ENCODE results near the gene PAK1IP1. TPM values are rescaled to one million over a fixed set of nuclear protein-coding genes. Genes with fewer than 3 reads are reported as not detected.

The PAK1IP1 gene
- total RNA-seq, 1 donor from 2014 or later: 12.2 TPM

DNA sequence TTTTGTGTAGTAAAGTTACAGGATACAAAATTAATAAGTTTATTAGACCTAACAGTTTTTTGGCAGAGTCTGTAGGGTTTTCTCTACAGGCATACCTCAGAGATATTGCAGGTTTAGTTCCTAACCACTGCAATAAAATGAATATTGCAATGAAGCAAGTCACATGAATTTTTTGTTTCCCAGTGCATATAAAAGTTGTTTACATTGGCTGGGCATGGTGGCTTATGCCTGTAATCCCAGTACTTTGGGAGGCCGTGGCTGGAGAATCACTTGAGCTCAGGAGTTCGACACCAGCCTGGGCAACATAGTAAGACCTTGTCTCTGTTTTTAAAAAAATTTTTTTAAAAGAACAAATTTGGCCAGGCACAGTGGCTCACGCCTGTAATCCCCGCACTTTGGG lies 16.3 kb upstream of the PAK1IP1 start:
- Mint-ChIP-seq H3K4me1 (ENCODE audit: unreplicated experiment) (no peaks in the 10 kb centered on the region), H3K27ac (ENCODE audit: unreplicated experiment) (no peak overlapping the region), H3K27me3 (ENCODE audit: unreplicated experiment) (peaks cover 19% of the 10 kb centered on the region), H3K4me3 (ENCODE audit: unreplicated experiment) (no peak overlapping the region), H3K36me3 (ENCODE audit: unreplicated experiment) (no peaks in the 10 kb centered on the region), H3K9me3 (ENCODE audit: unreplicated experiment) (no peaks in the 10 kb centered on the region)
- no peak for TF ChIP-seq CTCF (IDR thresholded peaks at IDR 0.05)
- no peak for DNase-seq (ENCODE audit: extremely low spot score, unreplicated experiment)

DNA sequence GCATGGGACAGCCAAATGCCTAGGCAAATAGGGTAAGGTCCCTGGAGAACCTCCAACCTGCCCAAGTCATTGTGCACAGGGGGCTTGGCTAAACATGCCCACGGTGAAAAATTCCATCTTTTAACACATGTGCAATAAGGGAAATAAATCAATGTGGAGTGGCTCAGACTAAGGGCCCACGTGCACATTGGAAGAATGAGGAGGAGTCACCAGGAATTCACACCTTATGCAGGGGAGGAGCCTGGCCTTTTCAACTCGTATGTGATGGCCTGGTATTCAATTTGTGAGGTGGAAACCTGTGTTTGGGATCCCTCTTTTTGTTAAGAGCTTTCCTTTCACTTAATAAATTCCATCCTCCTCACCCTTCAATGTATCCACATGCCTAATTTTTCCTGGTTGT lies 13.0 kb upstream of the PAK1IP1 start:
- Mint-ChIP-seq H3K4me1 (ENCODE audit: unreplicated experiment) (no peaks in the 10 kb centered on the region), H3K27me3 (ENCODE audit: unreplicated experiment) (peaks cover 37% of the 10 kb centered on the region), H3K9me3 (ENCODE audit: unreplicated experiment) (no peaks in the 10 kb centered on the region), H3K27ac (ENCODE audit: unreplicated experiment) (no peak overlapping the region), H3K36me3 (ENCODE audit: unreplicated experiment) (no peaks in the 10 kb centered on the region), H3K4me3 (ENCODE audit: unreplicated experiment) (no peak overlapping the region)
- no peak for DNase-seq (ENCODE audit: extremely low spot score, unreplicated experiment)
- no peak for TF ChIP-seq CTCF (IDR thresholded peaks at IDR 0.05)

DNA sequence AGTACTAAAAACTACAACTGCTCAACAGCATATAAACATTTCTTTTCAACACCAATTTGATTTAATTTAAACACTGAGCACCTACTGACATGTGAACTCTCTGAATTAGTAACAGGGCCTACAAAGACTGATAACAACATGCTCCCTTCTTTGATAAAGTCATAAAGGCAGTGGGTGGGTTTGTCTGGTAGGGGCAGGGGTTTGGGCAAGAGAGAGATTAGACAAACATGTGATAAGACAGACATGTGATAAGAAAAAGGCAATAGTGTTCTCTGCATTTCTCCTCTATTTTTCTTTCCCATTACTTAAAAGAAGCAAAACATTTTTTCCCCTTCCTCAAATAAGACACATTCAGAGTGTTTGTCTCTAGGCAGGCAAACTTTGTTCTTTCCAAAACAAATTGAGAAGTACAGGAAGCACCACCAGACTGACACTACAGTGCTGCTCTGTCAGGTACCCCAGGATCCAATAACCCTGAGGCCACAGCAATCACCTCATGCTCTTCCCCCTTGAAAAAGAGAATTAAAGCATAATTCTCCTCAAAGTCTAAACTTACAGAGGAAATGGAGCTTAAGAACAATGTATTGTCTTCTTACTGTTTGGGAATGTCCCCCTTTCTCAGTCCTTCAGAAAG lies 12.3 kb upstream of the PAK1IP1 start:
- TF ChIP-seq CTCF (IDR thresholded peaks at IDR 0.05): no peak

DNA sequence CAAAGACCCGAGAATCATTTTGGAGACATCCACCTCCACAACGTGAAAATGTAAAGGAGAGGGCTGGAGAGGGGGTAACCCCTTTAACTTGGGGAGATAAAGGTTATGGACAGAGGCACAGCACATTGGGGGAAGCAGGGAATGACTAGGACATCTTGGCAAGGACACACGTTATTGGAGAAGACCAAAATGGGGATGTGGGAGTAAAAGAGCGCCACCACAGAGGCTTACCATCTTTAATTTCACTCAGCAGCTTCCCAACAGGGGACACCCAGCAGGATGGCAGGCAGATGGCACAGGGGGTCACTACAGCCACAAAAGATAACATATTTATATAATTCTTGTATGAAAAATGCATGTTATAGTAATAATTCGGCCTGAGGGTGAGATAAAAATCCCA lies 10.2 kb upstream of the PAK1IP1 start:
- Mint-ChIP-seq H3K27ac (ENCODE audit: unreplicated experiment) (no peak overlapping the region), H3K9me3 (ENCODE audit: unreplicated experiment) (no peaks in the 10 kb centered on the region), H3K36me3 (ENCODE audit: unreplicated experiment) (no peaks in the 10 kb centered on the region), H3K4me1 (ENCODE audit: unreplicated experiment) (no peaks in the 10 kb centered on the region), H3K27me3 (ENCODE audit: unreplicated experiment) (peaks cover 51% of the 10 kb centered on the region), H3K4me3 (ENCODE audit: unreplicated experiment) (no peak overlapping the region)
- no peak for DNase-seq (ENCODE audit: extremely low spot score, unreplicated experiment)
- no peak for TF ChIP-seq CTCF (IDR thresholded peaks at IDR 0.05)

More for the DNA sequence above, 12.3 kb upstream of the PAK1IP1 start:
- no peak for DNase-seq (ENCODE audit: extremely low spot score, unreplicated experiment)
- no peaks in the 10 kb centered on the region for H3K9me3 Mint-ChIP-seq (ENCODE audit: unreplicated experiment)
- no peak overlapping the region for H3K4me3 Mint-ChIP-seq (ENCODE audit: unreplicated experiment)
- no peaks in the 10 kb centered on the region for H3K36me3 Mint-ChIP-seq (ENCODE audit: unreplicated experiment)
- H3K4me1 Mint-ChIP-seq (ENCODE audit: unreplicated experiment): no peaks in the 10 kb centered on the region
- H3K27ac Mint-ChIP-seq (ENCODE audit: unreplicated experiment): no peak overlapping the region
- peaks cover 43% of the 10 kb centered on the region for H3K27me3 Mint-ChIP-seq (ENCODE audit: unreplicated experiment)

DNA sequence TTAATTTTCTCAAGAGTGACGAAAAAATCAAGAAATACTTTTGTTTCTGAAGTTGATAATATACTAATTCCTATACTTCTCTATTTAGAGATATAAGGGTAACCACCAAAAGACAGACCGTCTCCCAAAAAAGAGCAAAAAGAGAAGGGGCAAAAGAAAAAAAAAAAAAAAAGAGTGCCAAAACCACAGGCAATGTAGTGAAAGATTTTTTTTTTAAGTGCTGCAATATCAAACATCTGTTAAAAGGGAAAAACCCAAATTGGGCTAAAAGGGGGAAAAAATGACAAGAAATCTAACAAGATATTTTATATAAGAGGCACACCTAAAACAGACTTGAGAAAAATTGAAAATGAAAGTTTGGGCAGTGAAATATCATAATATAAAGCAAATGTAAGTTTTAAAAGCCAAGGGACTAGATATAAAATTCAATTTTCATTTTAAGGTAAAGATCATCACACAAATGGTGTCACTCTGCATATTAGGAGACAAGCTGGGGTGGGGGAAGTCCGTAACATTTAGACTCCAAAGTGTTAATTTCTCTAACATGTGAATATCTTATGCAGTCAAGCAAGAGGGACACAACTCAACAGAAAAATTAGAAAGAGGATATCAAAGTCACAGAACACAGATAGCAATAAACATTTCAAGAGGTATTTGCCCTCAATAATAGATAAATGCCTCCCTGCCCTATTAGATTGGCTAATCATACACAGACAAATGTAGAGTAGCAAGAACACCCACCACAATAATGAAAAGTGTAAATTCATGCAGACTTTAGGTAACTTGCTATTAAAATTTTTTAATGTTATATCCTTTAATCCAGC lies 9.5 kb upstream of the PAK1IP1 start:
- Mint-ChIP-seq H3K4me1 (ENCODE audit: unreplicated experiment) (no peaks in the 10 kb centered on the region), H3K4me3 (ENCODE audit: unreplicated experiment) (no peak overlapping the region), H3K9me3 (ENCODE audit: unreplicated experiment) (no peaks in the 10 kb centered on the region), H3K36me3 (ENCODE audit: unreplicated experiment) (no peaks in the 10 kb centered on the region), H3K27ac (ENCODE audit: unreplicated experiment) (no peak overlapping the region), H3K27me3 (ENCODE audit: unreplicated experiment) (peaks cover 50% of the 10 kb centered on the region)
- TF ChIP-seq CTCF (IDR thresholded peaks at IDR 0.05): no peak
- DNase-seq (ENCODE audit: extremely low spot score, unreplicated experiment): no peak

Data from osteocyte (in vitro differentiated cells).